GM18508 (cell line): ENCODE data around the gene SERPINB13.
"Not testable (repeated sequence)": the region's sequence is repeated elsewhere in the genome, so short reads cannot be mapped to it uniquely, and the experiment has no call there.

Experiments
- ATAC-seq: cut with Tn5 transposase; IDR thresholded peaks from one replicate; pipeline ENCODE4 v1.9.1; 2021; ENCODE audit warnings: moderate number of reproducible peaks; ENCODE audit not compliant: insufficient read depth, unreplicated experiment

SERPINB13 gene

DNA sequence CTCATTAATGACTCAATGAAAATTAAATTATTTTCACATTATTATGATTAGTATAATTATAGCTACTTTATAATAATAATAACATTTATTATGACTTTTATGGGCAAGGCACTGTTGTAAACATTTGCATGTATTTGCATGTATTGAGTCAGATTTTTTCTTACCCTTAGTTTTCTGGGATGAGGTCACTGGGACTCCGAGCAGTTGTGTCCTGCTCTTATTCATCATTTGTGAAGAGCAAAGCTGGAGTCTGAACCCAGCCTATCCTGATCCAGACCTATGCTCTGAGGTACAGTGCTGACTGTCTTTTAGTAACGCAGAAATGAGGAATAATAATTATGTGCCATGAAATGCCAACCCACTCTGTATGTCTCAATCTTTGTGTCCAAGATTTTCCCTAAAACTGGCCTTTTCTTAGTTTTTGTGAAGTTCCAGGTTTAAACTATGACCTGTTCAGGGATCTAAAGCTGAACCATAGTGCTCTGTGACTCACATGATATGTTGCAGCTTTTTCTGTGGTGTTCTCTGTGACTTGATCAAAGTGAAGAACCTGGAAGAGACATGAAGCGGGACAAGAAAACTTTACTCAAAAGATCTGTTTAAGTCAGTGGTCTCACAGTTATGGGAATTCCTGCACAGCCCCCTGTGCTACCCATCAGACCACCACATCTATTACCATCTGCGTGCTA lies 55.7 kb downstream of the SERPINB13 start:
- not testable (repeated sequence) for ATAC-seq

DNA sequence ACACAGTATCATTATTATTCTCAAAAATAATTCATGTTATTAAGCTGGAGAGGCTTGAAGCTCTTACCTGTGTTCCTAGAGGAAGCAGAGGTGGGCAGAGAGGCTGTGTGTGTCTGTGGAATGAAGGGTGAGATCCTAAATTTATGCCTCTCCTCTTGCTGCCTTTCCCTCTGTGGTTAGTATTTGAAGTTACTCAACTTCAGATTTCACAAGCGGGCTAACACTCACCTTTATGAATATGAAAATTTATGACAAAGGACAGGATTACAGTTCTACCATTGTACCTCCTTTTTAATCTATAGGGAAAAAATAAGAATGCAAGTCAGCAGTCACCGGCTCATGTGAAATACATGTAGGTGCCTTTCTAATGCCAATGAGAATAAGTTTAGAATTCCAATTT lies 57.0 kb downstream of the SERPINB13 start, which contains the start of gene SERPINB4:
TSS of gene SERPINB4 (minus strand) at position 115 of the 400 bp plus-strand sequence. CDS start 679 bp downstream, outside the sequence.
- not testable (repeated sequence) for ATAC-seq

DNA sequence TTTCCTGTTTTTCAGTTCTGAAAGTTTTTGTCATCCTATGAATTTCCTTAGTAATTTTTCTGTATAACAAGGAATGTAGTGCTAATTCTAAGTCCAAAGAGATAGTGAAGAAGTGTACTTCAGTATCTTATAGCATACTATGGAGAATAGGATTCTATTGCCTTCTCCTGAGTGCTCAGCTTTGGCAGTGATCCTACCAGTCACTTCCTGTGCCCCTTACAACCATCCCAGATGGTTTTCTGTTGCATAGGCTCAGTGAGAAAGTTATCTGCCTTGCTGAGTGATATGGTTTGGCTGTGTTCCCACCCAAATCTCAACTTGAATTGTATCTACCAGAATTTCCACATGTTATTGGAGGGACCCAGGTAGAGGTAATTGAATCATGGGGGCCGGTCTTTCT lies 57.6 kb downstream of the SERPINB13 start:
- not testable (repeated sequence) for ATAC-seq

DNA sequence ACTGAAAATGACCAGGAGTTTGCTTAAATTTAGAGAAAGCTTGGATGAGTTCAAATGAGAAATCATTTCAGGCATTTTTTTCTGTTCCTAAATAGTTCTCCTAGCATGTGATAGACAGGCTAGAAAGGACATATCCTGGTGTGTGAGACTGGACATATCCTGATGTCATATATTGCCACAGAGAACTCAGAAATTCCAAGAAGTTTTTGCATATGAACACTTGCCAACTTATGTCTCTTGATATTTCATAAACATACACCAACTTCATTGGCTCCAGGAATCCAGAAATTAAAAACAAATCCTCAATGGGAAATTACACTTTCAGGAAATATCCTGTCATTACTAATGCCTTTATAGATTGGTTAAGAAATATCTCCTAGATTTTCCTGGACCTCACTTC lies 59.8 kb downstream of the SERPINB13 start:
- ATAC-seq = no peak

DNA sequence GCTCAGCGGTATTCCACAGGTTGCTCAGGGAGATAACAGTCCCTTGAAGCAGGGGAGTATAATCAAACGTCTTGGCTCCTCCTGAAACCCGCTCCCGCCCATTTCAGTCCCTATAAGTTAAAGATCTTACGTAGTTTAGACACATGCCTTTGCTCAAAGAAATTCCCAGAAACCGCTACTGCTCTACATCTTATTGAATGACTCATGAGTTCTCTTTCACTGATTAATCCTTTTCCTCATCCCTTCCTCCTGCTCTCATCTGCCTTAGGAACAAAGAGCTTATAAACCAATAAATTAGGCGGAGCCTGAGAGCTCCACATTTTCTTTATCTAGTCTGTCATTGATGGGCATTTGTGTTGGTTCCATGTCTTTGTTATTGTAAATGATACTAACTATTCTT lies 61.1 kb downstream of the SERPINB13 start:
- ATAC-seq = no peak
